Tibial nerve (tissue), 3 donors: Measurements from ENCODE around the gene CLIC6.

Experiments used
- POLR2A ChIP-seq, 2 donors: fragments of 450-650 bp; IDR thresholded peaks; one replicate each; pipeline ENCODE4 v1.6.1; 2017; ENCODE audit warnings: antibody characterized with exemption in 2 of 2, mild to moderate bottlenecking in 2 of 2, moderate library complexity in 2 of 2
- TF ChIP-seq, protein P1 (sequence below), 5 experiments: fragments of 200-600 bp in 3 of 5; fragments of 450-650 bp in 2 of 5; sonication (generic) in 3 of 5; IDR thresholded peaks; one replicate each; pipeline ENCODE4 v1.5.1; 2016 to 2019; ENCODE audit warnings: antibody characterized with exemption in 5 of 5, mild to moderate bottlenecking in 3 of 5, moderate library complexity in 2 of 5

DNA sequence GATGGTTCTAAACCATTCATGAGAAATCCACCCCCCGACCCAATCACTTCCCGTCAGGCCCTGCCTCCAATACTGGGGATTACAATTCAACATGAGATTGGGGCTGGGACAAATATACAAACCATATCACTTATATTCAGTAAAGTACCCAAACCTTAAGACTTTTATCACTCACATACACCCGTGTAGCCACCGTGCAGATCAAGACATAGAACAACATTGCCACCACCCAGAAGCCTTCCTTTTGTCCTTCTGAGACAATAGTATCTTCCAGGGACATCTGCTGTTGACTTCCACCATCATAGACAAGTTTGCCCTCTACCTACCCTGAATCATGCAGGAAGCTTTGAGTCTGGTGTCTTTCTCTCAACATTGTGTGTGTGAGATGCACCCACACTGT is 37.5 kb downstream of the CLIC6 start:
- no peak for TF ChIP-seq POLR2A (IDR thresholded peaks at IDR 0.05)
- TF ChIP-seq, protein P1, sequence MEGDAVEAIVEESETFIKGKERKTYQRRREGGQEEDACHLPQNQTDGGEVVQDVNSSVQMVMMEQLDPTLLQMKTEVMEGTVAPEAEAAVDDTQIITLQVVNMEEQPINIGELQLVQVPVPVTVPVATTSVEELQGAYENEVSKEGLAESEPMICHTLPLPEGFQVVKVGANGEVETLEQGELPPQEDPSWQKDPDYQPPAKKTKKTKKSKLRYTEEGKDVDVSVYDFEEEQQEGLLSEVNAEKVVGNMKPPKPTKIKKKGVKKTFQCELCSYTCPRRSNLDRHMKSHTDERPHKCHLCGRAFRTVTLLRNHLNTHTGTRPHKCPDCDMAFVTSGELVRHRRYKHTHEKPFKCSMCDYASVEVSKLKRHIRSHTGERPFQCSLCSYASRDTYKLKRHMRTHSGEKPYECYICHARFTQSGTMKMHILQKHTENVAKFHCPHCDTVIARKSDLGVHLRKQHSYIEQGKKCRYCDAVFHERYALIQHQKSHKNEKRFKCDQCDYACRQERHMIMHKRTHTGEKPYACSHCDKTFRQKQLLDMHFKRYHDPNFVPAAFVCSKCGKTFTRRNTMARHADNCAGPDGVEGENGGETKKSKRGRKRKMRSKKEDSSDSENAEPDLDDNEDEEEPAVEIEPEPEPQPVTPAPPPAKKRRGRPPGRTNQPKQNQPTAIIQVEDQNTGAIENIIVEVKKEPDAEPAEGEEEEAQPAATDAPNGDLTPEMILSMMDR (IDR thresholded peaks at IDR 0.05) = no peak
